GM21381 (cell line): ENCODE results near the gene ZNF428.
"Not testable (repeated sequence)": the region's sequence is repeated elsewhere in the genome, so short reads cannot be mapped to it uniquely, and the experiment has no call there.

Source experiments
- ATAC-seq: cut with Tn5 transposase; IDR thresholded peaks from one replicate; pipeline ENCODE4 v1.9.1; 2021; ENCODE audit warnings: mild to moderate bottlenecking, moderate library complexity; ENCODE audit not compliant: unreplicated experiment

Gene ZNF428, protein sequence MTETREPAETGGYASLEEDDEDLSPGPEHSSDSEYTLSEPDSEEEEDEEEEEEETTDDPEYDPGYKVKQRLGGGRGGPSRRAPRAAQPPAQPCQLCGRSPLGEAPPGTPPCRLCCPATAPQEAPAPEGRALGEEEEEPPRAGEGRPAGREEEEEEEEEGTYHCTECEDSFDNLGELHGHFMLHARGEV

DNA sequence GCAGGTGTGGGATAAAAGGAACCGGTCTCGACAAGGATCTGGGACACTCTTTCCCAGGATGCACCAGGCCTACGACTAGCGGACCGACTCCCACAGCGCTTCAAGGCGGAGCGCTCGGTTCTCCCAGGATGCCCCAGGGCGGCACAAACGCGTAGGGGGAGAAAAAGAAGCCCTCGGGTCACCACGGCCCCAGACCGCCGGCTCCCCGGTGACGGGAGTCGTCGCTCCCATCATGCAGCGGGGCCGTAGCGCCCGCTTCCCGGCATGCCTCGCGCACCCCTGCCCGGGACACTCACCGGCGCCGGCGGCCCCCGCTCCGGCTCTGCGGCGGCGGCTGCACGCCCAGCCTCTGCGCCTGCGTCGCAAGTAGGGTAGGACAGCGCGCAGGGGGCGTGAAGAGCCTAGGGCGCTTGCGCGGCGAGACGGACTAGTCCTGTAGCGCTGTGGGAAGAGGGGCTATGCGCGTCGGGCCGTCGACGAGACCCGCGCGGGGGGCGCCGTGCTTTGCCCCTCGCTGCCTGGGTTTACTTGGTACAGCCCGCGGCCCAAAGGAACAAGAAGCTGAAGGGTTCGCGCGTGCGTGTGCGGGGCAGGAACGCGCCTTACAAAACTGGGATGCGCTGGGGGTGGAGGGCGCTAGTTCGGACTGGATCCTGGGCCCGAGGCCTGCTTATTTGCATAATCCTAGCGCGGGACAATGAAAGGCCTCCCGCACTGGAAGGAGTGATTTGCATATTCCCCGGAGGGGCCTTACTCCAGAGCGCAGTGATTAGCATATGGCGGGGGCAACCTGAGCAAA is at the start of gene ZNF428:
Gene ZNF428 (minus strand): TSS at position 368 of the 799 bp plus-strand sequence. CDS start 5,325 bp downstream, outside the sequence.
- ATAC-seq = peak; percentile 70

DNA sequence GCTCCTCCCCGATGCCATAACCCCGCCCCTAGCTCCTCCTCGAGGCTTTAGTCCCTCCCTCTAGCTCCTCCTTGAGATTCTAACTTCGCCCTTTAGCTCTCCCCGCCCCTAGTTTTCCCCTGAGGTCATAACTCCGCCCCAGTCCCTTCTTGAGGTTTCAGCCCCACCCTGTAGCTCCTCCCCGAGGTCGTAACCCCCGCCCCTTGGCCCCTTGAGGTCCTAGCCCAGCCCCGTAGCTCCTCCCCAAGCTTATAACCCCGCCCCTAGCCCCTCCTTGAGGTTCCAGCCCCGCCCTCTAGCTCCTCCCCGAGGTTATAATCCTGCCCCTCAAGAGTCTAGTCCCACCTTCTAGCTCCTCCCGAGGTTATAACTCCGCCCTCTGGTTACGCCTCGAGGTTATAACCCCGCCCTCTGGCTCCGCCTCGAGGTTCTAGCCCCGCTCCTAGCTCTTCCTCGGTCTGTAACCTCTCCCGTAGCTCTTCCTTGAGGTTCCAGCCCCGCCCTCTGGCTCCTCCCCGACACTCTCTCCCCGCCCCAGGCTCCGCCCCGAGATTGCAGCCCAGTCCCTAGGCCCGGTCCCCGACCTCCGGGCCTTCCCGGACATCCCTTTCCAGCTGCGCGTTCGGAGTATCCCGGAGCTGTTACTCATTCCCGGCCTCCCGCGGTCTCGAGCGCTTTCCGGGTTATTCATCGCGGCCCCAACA is 49.1 kb upstream of the ZNF428 start:
- peak; percentile 82 for ATAC-seq

DNA sequence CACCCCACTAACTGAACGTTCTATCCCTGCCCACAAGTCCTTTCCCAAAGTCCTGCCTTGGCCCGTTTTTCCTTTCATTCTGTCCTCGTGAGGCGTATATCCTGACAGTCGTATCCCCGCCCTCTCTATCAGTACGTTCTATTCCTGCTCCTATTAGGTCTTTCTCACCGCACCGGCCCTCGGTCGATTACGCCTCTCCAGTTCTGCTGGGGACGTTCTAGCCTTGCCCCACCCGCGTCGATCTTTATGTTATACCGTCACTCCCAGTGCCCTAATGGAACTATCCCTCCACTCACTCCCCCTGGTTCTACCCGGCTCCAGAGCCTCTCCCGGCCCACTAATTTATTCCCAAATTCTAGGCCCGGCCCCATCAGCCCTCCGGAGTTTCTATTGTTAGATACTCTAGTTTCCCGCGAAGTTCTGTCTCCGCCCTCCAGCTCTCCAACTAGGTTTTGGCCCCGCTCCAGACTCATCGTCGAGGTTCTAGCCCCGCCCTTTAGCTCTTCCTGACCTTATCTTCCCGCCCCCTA is 48.5 kb upstream of the ZNF428 start:
- no peak for ATAC-seq

DNA sequence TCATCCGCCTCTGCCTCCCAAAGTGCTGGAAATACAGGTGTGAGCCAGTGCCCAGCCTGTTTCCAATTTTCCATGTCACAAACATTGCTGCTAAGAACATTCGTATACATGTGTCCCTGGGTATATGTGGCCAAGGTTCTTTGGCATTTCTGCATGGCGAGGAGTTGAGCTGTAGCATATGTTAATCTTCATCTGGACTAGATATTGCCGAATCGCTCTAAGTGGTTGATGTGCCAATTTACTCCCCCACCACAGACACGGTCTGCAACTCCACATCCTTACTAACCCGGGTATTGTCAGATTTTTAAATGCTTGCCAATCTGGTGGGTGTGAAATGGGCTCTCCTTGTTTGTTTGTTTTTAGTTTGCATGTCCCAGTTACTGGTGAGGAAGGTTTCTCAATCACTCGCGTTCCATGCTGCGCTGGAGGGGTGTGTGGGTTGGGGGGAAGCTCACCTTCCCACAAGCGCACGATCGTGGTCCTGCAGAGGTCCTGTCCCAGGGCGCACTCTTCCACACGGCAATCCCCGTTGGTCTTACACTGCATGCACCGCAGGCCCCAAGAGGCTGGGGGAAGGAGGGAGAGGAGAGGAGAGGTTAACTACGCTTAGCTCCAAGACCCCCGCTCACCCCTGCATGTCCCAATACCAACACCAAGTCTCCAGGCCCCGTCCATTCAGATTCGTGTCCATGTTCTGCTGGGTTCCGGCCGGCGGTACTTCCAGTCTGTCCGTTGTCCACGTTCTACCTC is 47.9 kb upstream of the ZNF428 start:
- ATAC-seq = no peak

DNA sequence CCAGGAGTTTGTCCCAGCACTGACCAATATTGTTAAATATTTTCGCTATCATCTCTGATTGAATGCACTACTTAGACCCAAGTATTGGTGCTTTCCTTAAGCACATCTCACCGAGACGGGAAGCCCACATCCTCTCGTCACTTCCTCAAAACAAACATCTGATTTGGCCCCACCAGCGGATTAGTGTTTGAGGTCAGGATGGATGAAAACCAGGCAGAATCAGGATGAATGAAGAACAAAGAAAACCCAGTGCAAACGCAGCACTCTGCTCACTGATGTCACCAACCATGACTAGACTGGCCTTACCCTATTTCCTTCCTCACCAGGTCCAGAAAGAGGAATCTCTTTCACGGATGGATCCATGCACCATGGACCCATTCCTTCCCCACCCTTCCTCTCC is 44.6 kb upstream of the ZNF428 start:
- no peak for ATAC-seq

DNA sequence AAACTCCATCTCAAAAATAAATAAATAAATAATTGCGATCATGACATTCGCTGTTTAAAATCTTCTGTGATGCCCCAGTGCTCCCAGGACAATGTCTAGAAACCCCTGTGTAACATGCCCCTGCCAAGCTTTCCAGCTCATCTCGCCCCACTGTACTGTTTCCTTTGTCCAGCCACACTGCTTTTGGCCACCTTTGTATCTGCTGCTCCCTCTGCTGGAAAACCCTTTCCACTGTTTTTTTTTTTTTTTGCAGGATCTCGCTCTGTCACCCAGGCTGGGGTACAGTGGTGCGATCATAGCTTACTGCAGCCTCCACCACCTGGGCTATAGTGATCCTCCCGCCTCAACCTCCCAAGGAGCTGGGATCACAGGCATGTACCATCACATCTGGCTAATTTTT is 43.1 kb upstream of the ZNF428 start:
- ATAC-seq = no peak

DNA sequence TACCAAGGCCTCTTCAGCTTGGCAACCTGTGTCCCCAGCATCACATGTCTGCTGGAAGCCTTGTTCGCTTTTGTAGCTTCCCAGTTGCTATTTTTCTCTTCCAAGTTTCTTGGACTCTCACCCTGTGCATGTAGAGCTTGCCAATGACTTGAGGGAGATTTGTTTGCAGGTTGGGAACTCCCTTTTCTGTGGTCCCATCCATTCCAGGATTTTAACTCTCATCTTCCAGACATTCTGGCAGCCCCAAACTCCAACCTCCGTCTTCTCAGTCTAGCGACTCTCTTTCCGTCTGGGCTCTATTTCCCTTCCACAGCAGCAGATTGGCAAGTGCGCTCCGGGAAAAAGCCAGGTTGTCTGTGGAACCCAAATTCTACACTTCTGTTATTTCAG is 41.5 kb upstream of the ZNF428 start:
- no peak for ATAC-seq

DNA sequence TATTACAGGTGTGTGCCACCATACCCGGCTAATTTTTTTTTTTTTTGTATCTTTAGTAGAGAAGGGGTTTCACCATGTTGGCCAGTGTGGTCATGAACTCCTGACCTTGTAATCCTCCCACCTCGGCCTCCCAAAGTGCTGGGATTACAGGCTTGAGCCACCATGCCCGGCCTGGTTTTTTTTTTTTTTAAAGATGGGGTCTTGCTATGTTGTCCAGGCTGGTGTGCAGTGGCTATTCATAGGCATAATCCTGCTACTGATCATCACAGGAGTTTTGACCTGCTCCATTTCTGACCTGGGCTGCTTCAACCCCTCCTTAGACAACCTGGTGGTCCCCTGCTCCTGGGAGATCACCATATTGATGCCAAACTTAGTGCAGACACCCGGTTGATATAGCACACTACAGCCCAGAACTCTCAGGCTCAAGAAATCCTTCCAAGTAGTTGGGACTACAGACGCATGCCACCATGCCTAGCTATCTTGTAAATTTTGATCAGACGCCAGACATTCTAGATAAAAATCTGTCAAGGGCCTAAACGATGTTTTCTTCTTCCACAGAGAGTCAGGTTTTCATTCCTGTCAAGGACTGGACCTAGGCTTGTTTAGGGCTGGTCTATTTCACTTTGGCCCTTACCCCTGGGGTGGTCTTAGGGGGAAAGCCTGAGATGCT is 41.0 kb upstream of the ZNF428 start:
- ATAC-seq = no peak

DNA sequence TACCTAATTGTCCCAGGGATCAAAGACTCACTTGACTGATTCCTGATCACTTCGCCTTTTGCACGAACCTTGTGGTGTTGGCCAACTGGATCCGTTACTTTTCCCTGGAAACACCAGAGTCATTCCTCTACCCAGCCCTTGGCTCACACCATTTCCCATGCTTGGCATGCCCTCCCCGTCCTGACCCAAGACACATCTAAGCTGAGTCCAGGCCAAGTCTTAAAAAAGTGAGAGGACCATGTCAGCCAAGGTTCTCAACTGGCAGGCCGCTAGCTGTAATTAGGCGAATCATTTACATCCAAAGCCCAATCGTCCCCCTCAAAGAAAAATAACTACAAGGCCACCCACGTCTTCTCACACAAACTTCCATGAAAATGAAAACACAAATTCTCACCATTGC is 39.1 kb upstream of the ZNF428 start:
- ATAC-seq = no peak

DNA sequence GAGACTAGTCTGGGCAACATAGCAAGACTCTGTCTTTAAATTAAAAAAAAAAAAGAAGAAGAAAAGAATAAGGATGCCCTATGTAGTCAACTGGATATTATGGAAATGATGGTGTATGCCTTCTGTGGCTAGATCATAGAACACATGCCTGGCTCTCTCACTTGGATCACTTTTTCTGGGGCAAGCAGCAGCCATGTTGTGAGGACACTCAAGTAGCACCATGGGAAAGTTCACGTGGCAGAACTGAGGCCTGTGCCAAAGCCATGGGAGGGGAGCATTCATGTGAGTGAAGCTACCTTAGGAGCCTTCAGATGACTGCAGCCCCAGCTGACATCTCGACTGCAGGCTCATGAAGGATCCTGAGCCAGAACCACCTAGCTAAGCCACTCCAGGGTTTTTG is 38.6 kb upstream of the ZNF428 start:
- no peak for ATAC-seq

DNA sequence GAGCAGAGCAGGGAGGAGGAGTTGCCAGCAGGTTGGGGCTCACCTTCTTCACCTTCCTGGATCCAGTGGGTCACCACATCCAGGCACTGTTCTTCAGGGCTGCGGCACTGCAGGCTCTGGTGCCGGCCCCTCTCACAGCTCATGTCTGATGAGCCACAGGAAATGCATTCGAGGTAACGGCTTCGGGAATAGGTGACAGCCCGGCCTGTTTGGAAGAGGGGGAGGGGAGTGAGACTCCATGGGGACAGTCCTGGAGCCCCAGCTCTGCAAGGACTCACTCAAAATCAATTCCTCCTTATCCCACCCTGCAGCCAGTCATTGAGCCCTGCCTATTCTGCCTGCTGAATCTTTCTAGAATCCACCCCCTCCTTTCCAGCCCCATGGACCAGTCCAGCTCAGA is 37.0 kb upstream of the ZNF428 start:
- no peak for ATAC-seq

DNA sequence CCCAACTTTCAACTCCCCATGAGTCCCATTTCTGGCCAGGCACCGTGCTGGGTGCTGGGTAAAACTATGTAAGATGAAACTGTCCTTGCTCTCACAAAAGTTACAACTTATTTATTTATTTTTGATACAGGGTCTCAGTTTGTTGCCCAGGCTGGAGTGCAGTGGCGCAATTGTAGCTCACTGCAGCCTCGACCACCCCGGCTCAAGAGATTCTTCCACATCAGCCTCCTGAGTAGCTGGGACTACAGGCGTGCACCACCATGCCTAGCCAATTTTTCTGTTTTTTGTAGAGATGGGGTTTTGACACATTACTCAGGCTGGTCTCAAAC is 33.1 kb upstream of the ZNF428 start:
- no peak for ATAC-seq

DNA sequence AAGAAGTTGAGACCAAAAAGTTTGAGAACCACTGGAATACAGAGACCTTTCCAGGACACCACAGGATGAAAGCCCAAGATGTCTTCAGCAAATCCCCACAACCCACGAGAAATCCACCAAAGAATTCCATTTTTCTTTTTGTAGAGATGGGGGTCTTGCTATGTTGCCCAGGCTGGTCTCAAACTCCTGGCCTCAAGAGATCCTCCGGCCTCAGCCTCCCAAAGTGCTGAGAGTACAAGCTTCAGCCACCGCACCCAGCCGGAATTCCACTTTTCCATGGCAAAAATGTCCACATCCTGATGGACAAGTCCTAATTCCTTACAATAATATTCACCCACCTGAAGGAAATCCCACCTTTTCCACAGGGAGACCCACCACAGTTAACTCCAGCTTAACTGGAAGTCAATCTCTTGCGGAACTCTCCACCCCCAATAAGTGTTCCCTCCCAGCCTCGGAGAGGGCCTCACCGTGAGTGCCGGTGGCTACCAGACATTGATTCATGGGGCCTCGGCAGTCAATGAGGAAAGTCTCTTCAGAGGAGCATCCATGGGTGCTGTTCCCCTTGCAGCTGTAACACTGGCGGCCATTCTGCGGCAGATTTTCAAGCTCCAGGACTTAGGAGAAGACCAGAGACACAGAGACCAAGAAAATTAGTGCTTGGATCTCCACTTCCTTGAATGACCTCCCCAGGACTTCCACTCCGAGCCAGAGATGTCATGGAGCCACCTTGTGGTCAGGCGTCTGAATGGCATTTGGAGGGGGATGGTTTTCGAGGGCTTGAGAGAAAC is 32.5 kb upstream of the ZNF428 start:
- ATAC-seq = no peak

DNA sequence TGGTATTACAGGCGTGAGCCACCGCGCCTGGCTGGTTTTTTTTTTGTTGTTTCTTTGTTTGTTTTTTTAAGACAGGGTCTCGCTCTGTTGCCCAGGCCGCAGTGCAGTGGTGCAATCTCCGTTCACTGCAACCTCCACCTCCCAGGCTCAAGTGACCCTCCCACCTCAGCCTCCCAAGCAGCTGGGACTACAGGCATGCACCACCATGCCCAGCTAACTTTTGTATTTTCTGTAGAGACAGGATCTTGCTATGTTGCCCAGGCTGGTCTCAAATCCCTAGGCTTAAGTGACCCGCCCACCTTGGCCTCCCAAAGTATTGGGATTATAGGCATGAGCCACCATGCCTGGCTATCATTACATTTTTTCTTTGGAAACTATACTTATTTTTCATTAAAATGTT is 30.8 kb upstream of the ZNF428 start:
- ATAC-seq = not testable (repeated sequence)

DNA sequence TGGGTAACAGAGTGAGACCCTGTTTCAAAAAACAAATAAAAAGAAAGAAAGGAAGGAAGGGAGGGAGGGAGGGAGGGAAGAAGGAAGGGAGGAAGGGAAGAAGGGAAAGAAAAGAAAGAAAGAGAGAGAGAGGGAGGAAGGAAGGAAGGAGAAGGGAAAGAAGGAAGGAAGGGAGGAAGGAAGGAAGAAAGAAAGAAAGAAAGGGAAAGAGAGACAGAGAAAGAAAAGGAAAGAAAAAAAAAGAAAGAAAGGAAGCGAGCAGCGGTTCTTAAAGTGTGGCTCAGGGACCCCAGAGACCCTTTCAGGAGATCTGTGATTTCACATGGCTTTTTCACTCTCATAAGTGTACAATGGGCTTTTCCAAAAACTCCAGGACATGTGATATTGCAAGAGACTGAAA is 30.1 kb upstream of the ZNF428 start:
- ATAC-seq = no peak

DNA sequence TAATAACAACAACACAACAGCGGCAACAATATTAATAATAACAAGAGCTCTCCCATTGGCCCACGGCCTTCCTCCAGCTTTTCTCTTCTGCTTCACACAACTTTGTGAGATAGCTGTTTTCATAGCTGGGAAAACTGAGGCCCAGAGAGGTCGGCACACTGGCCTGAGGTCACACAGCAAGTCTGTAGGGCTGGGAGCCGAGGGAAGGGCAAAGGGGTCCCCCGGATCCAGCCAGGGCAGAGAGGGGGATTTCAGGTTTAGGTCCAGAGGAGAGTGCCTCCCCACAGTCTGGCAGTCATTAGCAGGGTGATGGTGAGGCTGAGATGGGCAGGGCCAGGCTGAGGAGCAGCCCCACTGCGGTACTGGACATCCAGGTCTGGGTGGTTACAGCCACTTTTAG is 29.2 kb upstream of the ZNF428 start:
- no peak for ATAC-seq

DNA sequence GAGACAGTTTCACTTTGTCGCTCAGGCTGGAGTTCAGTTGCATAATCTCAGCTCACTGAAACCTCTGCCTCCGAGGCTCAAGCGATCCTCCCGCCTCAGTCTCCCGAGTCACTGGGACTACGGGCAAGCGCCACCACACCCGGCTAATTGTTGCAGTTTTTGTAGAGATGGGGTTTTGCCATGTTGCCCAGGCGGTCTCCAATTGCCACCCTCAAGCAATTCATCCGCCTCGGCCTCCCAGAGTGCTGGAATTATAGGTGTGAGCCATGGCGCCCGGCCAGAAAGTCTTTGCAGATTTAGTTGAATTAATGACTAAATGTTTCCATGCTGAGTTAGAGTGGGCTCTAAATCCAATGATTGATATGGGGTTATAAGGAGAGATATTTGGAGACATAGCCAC is 24.8 kb upstream of the ZNF428 start:
- ATAC-seq = no peak

DNA sequence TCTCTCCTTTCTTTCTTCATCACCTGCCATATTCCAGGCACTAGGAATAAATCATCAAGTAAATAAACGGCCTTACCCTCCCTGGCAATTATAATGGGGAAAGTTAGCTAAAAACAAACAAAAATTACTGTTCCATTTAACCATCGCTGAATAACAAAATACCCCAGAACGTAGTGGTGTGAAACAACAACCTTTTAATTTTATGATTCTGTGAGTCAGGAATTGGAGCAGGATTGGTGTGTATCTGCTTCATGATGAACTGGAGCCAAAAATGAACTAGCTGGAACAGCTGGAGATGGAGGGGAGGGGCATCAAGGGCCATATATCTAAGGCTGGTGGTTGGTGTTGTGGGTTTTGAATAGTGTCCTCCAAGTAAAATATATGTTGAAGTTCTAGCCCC is 23.9 kb upstream of the ZNF428 start:
- ATAC-seq = no peak

DNA sequence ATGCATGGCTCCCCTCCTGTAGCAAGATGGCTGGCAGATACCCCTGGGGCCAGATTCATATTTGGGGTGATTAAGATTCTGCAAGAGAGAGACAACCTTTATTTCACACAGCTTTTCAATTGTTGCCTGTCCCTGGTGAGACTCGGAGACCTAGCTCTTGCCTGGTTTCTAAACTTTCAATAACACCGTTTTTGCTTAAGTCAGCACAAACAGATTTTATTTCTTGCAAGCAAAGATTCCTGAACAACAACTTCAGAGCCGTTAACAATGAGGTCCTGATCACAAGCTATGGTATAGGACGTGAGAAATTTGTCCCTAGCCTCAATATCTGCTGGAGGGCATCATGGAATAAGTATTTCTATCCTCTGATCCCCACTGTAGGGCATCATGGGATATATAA is 23.1 kb upstream of the ZNF428 start:
- ATAC-seq = no peak

DNA sequence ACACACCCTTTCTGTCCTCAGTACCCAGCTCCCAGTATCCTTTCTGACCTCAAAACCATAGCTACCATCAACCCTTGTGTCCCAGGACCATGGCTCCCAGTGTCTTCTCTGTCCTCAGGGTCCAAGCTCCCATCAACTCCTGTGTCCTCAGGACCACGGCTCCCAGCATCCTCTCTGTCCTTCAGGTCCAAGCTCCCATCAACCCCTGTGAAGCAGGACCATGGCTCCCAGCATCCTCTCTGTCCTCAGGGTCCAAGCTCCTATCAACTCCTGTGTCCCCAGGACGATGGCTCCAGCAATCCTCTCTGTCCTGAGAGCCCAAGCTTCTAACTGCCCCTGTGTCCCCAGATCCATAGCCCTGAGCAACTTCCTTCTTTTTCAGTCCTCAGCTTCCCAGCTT is 21.9 kb upstream of the ZNF428 start:
- ATAC-seq = no peak
